ENCODE measurements around the gene ARFGAP1.

DNA sequence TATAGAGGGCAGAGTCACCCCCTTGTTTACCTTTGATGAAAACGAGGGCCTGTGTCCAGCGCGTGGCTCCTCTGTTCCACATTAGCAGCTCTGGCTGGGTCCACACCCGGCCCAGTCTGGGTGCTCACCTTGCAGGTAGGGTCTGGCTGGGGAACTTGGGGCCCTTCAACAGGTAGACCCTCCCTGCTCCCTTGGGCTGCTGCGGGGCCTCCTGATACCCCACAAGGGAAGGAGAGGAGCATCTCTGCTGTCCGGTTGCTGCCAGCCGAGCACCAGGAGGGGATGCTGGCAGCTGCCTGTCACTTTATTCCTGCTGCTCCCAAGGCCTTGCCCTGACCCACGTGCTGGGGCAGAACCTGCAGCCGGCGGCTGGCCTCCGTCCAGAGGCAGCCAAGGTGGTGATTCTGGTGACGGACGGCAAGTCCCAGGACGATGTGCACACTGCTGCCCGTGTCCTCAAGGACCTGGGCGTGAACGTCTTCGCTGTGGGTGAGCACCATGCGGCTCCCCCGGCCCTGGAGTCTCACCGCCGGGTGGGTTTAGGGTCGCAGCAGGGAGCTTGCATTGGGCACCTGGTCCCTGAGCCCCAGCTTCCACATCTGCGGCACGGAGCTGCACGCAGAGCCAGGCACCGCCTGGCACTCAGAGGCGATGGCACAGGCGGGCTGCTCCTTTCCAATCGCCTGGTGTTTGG, 35.8 kb downstream of the ARFGAP1 start:
- TF ChIP-seq, protein P1, sequence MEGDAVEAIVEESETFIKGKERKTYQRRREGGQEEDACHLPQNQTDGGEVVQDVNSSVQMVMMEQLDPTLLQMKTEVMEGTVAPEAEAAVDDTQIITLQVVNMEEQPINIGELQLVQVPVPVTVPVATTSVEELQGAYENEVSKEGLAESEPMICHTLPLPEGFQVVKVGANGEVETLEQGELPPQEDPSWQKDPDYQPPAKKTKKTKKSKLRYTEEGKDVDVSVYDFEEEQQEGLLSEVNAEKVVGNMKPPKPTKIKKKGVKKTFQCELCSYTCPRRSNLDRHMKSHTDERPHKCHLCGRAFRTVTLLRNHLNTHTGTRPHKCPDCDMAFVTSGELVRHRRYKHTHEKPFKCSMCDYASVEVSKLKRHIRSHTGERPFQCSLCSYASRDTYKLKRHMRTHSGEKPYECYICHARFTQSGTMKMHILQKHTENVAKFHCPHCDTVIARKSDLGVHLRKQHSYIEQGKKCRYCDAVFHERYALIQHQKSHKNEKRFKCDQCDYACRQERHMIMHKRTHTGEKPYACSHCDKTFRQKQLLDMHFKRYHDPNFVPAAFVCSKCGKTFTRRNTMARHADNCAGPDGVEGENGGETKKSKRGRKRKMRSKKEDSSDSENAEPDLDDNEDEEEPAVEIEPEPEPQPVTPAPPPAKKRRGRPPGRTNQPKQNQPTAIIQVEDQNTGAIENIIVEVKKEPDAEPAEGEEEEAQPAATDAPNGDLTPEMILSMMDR (IDR thresholded peaks at IDR 0.05; ENCODE audit: low read depth, low read length, poor library complexity, severe bottlenecking) = no peak
- no peak for TF ChIP-seq EZH2phosphoT487 (IDR thresholded peaks at IDR 0.05; ENCODE audit: borderline replicate concordance, low read length)

All from DOHH2 (cell line).